ENCODE results near the gene LRRC3C. TPM values are rescaled to one million over a fixed set of nuclear protein-coding genes. Genes with fewer than 3 reads are reported as not detected.

Gene LRRC3C
- polyA plus RNA-seq, 1 donor from 2014 or later = not detected

DNA sequence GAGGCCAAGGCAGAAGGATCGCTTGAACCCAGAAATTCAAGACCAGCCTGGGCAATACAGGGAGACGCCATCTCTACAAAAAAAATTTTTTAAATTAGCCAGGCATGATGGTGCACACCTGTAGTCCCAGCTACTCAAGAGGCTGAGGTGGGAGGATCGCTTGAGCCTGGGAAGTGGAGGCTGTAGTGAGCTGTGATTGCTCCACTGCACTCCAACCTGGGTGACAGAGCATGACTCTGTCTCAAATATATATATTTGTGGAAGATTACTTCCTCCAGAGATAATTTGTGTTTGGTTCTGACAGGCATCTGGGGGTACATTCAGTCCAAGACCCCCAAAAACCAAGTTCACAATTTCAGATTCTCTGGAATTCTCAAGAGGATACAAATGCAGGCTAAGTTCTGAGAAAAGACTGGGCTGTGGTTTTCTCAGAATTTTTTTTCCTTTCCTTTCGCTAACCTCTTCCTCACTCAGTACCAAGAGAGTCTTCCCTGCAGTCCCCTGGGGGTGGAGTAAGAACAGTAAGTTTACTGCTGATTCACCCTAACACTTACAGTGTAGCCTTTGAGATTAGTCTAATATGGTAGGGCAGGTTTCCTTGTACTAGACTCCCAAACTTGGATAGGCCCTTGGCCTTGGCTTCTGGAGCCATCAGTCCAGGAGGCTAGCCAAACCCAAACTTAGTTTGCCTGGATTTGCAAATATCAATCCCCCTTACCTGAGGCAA is 24.2 kb upstream of the LRRC3C start:
- Histone ChIP-seq H3K9ac (ENCODE audit: low read length) (no peak overlapping the region), H3K4me3 (ENCODE audit: low read length) (no peak overlapping the region), H3K27me3 (ENCODE audit: insufficient read depth, low read depth, low read length) (no peaks in the 10 kb centered on the region), H3K9me2 (ENCODE audit: insufficient read depth, low read length) (no peaks in the 10 kb centered on the region), H3K79me2 (replicated peaks; ENCODE audit: insufficient read depth, low read length) (no peaks in the 10 kb centered on the region), H2AFZ (ENCODE audit: low read depth, low read length) (no peak overlapping the region), H3K4me2 (ENCODE audit: low read length) (no peak overlapping the region), H3F3A (ENCODE audit: insufficient read depth, low read length, poor library complexity, severe bottlenecking) (no peaks in the 10 kb centered on the region), H3K36me3 (ENCODE audit: insufficient read depth, low read length) (no peaks in the 10 kb centered on the region), H4K20me1 (ENCODE audit: insufficient read depth) (no peaks in the 10 kb centered on the region), H3K27ac (ENCODE audit: low read length) (no peak overlapping the region), H3K9me3 (ENCODE audit: low read length) (no peaks in the 10 kb centered on the region)
- TF ChIP-seq TAF1 (IDR thresholded peaks at IDR 0.05; ENCODE audit: low read depth) (no peak), MXI1 (conservative IDR thresholded peaks at IDR 0.05; ENCODE audit: poor library complexity, severe bottlenecking) (no peak), RAD21 (conservative IDR thresholded peaks at IDR 0.05) (no peak), SMC3 (conservative IDR thresholded peaks at IDR 0.05; ENCODE audit: poor library complexity) (no peak), EZH2 (IDR thresholded peaks at IDR 0.05; ENCODE audit: borderline replicate concordance, insufficient read depth, low read length, poor library complexity, severe bottlenecking) (no peak), POLR2AphosphoS5 (IDR thresholded peaks at IDR 0.05) (no peak), EP300 (conservative IDR thresholded peaks at IDR 0.05; ENCODE audit: poor library complexity, severe bottlenecking) (no peak)
- TF ChIP-seq, protein P1, sequence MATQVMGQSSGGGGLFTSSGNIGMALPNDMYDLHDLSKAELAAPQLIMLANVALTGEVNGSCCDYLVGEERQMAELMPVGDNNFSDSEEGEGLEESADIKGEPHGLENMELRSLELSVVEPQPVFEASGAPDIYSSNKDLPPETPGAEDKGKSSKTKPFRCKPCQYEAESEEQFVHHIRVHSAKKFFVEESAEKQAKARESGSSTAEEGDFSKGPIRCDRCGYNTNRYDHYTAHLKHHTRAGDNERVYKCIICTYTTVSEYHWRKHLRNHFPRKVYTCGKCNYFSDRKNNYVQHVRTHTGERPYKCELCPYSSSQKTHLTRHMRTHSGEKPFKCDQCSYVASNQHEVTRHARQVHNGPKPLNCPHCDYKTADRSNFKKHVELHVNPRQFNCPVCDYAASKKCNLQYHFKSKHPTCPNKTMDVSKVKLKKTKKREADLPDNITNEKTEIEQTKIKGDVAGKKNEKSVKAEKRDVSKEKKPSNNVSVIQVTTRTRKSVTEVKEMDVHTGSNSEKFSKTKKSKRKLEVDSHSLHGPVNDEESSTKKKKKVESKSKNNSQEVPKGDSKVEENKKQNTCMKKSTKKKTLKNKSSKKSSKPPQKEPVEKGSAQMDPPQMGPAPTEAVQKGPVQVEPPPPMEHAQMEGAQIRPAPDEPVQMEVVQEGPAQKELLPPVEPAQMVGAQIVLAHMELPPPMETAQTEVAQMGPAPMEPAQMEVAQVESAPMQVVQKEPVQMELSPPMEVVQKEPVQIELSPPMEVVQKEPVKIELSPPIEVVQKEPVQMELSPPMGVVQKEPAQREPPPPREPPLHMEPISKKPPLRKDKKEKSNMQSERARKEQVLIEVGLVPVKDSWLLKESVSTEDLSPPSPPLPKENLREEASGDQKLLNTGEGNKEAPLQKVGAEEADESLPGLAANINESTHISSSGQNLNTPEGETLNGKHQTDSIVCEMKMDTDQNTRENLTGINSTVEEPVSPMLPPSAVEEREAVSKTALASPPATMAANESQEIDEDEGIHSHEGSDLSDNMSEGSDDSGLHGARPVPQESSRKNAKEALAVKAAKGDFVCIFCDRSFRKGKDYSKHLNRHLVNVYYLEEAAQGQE (IDR thresholded peaks at IDR 0.05; ENCODE audit: borderline replicate concordance) = no peak
- TF ChIP-seq, protein P2, sequence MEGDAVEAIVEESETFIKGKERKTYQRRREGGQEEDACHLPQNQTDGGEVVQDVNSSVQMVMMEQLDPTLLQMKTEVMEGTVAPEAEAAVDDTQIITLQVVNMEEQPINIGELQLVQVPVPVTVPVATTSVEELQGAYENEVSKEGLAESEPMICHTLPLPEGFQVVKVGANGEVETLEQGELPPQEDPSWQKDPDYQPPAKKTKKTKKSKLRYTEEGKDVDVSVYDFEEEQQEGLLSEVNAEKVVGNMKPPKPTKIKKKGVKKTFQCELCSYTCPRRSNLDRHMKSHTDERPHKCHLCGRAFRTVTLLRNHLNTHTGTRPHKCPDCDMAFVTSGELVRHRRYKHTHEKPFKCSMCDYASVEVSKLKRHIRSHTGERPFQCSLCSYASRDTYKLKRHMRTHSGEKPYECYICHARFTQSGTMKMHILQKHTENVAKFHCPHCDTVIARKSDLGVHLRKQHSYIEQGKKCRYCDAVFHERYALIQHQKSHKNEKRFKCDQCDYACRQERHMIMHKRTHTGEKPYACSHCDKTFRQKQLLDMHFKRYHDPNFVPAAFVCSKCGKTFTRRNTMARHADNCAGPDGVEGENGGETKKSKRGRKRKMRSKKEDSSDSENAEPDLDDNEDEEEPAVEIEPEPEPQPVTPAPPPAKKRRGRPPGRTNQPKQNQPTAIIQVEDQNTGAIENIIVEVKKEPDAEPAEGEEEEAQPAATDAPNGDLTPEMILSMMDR (IDR thresholded peaks at IDR 0.05; ENCODE audit: poor library complexity, severe bottlenecking) = no peak

DNA sequence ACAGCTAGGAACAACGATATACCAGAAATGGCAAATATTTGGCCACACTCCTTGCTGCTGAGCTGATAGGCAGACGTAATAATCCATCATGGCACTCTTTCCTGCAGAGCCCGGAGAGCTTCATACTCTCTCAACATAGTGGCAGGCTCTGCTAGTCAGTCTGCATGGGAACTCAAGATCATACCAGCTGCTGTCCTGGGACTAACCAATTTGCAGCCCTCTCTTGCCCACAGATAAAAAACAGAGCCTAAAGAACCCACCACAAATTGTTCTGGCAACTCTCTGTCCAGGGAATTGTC is 22.6 kb upstream of the LRRC3C start:
- TF ChIP-seq EZH2 (IDR thresholded peaks at IDR 0.05; ENCODE audit: borderline replicate concordance, insufficient read depth, low read length, poor library complexity, severe bottlenecking) (no peak), POLR2AphosphoS5 (IDR thresholded peaks at IDR 0.05) (no peak), RAD21 (conservative IDR thresholded peaks at IDR 0.05) (no peak), TAF1 (IDR thresholded peaks at IDR 0.05; ENCODE audit: low read depth) (no peak)
- TF ChIP-seq, protein P1 (IDR thresholded peaks at IDR 0.05; ENCODE audit: borderline replicate concordance) = no peak
- no peaks in the 10 kb centered on the region for H3K79me2 ChIP-seq (replicated peaks; ENCODE audit: insufficient read depth, low read length)
- no peak overlapping the region for H2AFZ ChIP-seq (ENCODE audit: low read depth, low read length)
- H3K9ac ChIP-seq (ENCODE audit: low read length) = no peak overlapping the region
- H3K27me3 ChIP-seq (ENCODE audit: insufficient read depth, low read depth, low read length) = no peaks in the 10 kb centered on the region
- no peak overlapping the region for H3K27ac ChIP-seq (ENCODE audit: low read length)
- no peaks in the 10 kb centered on the region for H3K9me3 ChIP-seq (ENCODE audit: low read length)
- no peaks in the 10 kb centered on the region for H3K36me3 ChIP-seq (ENCODE audit: insufficient read depth, low read length)
- no peaks in the 10 kb centered on the region for H3K9me2 ChIP-seq (ENCODE audit: insufficient read depth, low read length)
- H3K4me3 ChIP-seq (ENCODE audit: low read length) = no peak overlapping the region
- no peaks in the 10 kb centered on the region for H3F3A ChIP-seq (ENCODE audit: insufficient read depth, low read length, poor library complexity, severe bottlenecking)
- no peak overlapping the region for H3K4me2 ChIP-seq (ENCODE audit: low read length)
- no peaks in the 10 kb centered on the region for H4K20me1 ChIP-seq (ENCODE audit: insufficient read depth)

Data from neural cell (in vitro differentiated cells).